PC-9 (cell line): Measurements from ENCODE around the gene CLDN11.
A peak's percentile ranks its signal among the peaks of the same experiment; 100 is the strongest.

Experiments
- EZH2 ChIP-seq: fragments of 200-600 bp; sonication (generic); IDR thresholded peaks from 2 replicates; pipeline ENCODE4 v1.8.0; 2017; ENCODE audit warnings: antibody characterized with exemption, low read depth
- TF ChIP-seq, protein P1 (sequence below): fragments of 200-600 bp; sonication (generic); conservative IDR thresholded peaks from 2 replicates; pipeline ENCODE4 v1.6.1; 2017; ENCODE audit warnings: mixed run types, antibody characterized with exemption, mild to moderate bottlenecking, moderate library complexity

DNA sequence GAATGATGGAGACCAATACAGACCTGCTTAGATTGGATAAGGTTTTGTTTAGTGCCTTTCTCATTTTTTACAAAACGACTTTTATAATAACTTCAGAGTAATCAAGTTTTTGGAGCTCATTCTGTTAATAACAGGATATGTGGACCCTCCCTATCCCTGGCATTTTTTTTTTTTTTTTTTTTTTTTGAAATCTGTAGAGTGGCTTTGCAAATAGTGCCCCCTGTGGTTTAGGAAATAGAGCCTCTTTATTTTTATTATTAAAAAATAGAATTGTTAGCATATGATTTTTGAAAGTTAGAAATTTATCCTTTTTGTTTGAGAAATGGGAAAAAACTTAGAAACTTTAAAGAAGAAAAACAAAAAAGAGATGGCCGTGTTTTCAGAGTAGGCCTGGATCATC, 49.7 kb upstream of the CLDN11 start:
- no peak for TF ChIP-seq EZH2
- TF ChIP-seq, protein P1, sequence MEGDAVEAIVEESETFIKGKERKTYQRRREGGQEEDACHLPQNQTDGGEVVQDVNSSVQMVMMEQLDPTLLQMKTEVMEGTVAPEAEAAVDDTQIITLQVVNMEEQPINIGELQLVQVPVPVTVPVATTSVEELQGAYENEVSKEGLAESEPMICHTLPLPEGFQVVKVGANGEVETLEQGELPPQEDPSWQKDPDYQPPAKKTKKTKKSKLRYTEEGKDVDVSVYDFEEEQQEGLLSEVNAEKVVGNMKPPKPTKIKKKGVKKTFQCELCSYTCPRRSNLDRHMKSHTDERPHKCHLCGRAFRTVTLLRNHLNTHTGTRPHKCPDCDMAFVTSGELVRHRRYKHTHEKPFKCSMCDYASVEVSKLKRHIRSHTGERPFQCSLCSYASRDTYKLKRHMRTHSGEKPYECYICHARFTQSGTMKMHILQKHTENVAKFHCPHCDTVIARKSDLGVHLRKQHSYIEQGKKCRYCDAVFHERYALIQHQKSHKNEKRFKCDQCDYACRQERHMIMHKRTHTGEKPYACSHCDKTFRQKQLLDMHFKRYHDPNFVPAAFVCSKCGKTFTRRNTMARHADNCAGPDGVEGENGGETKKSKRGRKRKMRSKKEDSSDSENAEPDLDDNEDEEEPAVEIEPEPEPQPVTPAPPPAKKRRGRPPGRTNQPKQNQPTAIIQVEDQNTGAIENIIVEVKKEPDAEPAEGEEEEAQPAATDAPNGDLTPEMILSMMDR, result peak; percentile 71; the same call in 1 of the 2 replicates
